ENCODE measurements around the gene PLCB2.

- TF ChIP-seq CTCF (IDR thresholded peaks at IDR 0.05) (no peak), EZH2 (IDR thresholded peaks at IDR 0.05) (no peak)
These were observed 20.4 kb upstream of the PLCB2 start for GRCh38 chr15:40328176-40328575.

Data from neural progenitor cell (in vitro differentiated cells).